WTC11 (cell line): ENCODE measurements around the gene PDCD1.

Experiments used
- NR2C2 ChIP-seq: sonication (generic); formaldehyde crosslinking; IDR thresholded peaks from 2 replicates; pipeline ENCODE4 v1.8.0; 2022; ENCODE audit warnings: mild to moderate bottlenecking, missing genetic modification reagents
- ZNF138 ChIP-seq: sonication (generic); formaldehyde crosslinking; conservative IDR thresholded peaks from 2 replicates; pipeline ENCODE4 v1.8.1; 2022; ENCODE audit warnings: mild to moderate bottlenecking, moderate library complexity, missing genetic modification reagents

DNA sequence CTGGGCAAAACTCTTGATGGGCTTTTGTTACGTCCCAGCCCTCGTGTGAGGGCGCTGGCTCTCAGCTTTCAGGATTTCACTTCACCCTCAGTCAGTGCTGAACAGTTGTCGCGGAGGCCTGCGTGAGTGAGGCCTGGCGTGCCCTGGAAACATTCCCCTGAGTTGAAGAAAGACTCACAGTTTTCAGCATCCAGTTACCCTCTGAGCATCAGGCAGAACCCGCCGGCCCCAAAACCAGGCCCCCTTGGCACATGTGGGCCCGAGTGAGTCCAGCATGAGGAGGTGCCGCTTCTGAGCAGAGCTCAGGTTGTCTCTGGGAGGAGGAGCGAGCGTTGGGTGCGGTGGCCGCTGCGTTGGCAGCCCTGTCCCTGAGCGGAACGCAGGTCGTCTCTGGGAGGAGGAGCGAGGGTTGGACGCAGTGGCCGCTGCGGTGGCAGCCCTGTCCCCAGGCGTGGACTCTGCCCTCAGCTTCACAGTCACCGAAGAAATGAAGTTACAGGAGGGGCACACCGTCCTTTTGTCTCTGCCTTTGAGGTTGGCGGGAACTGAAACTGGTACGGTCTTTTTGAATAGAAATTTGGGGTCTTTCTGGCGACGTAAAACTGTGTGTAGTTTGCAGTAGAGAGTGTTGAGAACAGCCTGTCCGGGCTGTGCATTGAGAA lies 49.8 kb downstream of the PDCD1 start, which contains the start of gene NEU4:
- TF ChIP-seq ZNF138: no peak
- no peak for TF ChIP-seq NR2C2 (CRISPR knock-in tag)
